GM08714 (cell line): ENCODE results near the gene FGFR2.
A peak's percentile ranks its signal among the peaks of the same experiment; 100 is the strongest.

ENCODE experiments used
- H3K4me3 ChIP-seq: fragments of 200-500 bp; sonication (Bioruptor generic); 2 replicates; pipeline ENCODE4 v1.5.1; 2014; ENCODE audit warnings: mild to moderate bottlenecking, low read length, inconsistent platforms
- ZNF274 ChIP-seq: IDR thresholded peaks from 2 replicates; pipeline ENCODE4 v1.6.1; 2012; ENCODE audit warnings: mild to moderate bottlenecking, low read depth, low read length

The FGFR2 gene

DNA sequence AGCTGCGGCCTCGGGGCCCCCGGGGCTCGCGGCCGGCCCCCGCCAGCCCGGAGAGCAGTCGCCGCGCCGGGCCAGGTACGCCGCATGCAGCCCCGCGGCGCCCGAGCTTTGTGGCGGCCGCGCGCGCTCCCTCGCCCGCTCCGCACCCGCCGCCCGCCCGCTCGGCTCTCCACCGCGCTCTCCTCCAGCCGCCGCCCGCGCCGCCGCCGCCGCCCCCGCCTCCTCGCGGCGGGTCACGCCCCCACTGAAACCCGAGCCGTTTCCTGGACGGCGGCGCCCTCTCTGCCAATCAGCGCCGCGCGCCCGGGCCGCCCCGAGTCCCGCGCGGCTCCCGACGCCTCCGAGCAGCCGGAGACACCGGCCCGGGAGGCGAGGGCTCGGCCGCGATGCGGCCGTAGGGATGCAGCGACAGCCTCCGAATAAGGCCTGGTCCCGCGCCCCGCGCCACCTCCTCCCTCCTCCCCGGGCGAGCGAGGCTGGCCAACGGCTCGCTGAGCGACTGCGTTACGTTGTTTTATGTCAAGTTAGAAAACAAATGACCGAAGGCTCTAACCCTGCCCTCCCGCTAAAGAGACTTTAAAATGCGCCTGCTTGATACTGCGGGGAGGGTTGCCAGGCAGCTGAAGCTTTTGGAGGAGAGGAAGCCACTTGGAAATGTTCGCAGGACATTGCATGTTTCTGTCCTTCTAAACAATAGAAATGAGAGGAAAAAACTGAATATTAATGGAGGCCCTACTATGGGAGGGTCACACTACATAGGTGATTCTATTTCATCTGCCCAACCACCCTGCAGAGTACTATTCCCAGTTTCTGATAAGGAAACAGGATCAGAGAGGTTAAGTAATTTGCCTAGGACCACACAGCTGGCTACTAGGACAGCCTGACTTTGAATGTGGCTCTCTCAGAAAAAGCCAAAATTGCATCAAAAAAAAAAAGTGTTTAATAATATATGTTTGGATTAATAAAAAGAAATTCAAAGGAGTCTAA lies at the start of gene FGFR2:
TSS of gene FGFR2 (minus strand) at position 182 of the 987 bp plus-strand sequence. CDS start 4,627 bp downstream, outside the sequence.
- TF ChIP-seq ZNF274: no peak

DNA sequence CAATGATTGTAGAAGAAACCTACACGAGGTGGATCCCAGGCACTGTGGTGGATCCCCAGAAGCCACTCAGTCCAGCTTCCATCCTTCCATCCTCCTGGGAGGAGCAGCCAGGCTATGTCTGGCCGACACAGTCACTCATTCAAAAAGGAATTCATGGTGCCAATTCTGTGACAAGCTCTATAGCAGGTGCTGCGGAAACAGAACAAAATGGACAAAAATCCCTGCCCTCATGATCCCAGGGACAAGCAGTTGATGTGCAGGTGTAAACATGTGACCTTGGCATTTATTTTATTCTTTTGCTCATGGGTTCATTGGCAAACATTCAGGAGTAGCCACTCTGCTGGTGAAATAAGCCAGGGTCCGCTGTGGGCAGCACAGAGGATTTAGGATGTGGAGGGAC lies 49.2 kb upstream of the FGFR2 start:
- no peak overlapping the region for H3K4me3 ChIP-seq
- no peak for TF ChIP-seq ZNF274

More for the DNA sequence above, at the start of gene FGFR2:
- H3K4me3 ChIP-seq: peak within 1 kb of the TSS; percentile 9

GRCh38 chr10:121645696-121646095 lies 47.5 kb upstream of the FGFR2 start:
- no peak for TF ChIP-seq ZNF274
- no peak overlapping the region for H3K4me3 ChIP-seq

- no peak for TF ChIP-seq ZNF274
- H3K4me3 ChIP-seq: no peak overlapping the region
These were observed 46.3 kb upstream of the FGFR2 start for GRCh38 chr10:121644501-121644900.

DNA sequence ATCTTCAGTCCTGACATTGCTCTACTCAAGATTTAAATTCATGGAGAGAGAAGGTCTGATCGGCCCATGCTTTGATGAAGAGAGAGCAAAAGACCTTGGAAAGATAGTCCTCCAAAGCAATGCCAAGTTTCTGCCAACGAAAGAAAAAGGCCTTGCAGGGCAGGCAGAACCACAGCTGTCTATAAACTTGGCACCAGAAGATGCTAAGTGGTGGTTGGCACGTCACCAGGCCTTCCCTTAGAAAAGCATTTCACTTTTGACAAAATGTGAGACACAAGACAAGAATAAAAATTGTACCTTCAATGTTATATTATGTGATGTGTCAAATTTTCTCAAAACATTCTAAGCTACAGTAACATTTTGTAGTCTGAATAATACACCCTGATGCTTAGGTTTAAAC lies 42.0 kb upstream of the FGFR2 start:
- no peak overlapping the region for H3K4me3 ChIP-seq
- no peak for TF ChIP-seq ZNF274

DNA sequence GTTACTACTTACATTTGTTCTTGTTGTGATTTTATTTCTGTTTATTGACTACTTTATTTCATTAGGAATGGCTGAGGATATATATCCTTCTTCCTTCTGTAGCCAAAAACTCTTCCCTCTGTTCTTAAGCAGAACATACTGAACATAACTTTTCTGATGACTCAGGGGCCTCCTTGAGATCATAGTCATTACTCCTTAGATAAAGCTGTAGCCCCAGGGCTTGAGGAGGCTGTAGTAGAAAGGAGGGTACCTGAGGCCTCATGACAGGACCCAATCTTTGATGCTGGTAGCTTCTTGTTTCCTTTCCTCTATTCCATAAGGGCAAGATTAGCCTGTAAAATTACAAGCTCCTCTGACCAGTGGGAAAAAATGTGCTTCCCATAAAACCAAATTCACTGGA lies 41.2 kb upstream of the FGFR2 start:
- TF ChIP-seq ZNF274: no peak
- H3K4me3 ChIP-seq: no peak overlapping the region

- TF ChIP-seq ZNF274: no peak
- H3K4me3 ChIP-seq: no peak overlapping the region
These were observed 39.2 kb upstream of the FGFR2 start for GRCh38 chr10:121637437-121637836.

DNA sequence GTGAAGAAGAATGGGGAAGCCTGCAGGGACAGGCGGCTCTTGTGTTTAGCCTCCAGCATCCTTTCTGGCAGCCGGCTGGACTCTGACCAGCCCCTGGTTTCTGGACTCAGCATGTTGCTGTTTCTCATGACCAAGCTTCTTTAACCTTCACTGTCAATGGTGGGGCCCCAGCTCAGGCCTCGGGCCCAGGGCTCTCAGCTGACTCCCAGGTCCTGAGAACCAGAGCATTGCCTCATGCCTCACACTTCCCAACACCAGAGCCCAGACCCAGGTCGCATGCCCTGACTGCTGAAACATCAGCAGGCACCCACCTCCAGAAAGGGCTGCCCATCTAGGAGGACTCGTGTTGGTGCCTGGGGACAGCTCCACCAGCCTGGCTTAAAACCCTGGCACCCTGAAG lies 34.8 kb upstream of the FGFR2 start:
- no peak overlapping the region for H3K4me3 ChIP-seq
- TF ChIP-seq ZNF274: no peak

GRCh38 chr10:121631365-121632029 lies 33.3 kb upstream of the FGFR2 start:
- no peak overlapping the region for H3K4me3 ChIP-seq
- no peak for TF ChIP-seq ZNF274

GRCh38 chr10:121628859-121629258 lies 30.6 kb upstream of the FGFR2 start:
- no peak overlapping the region for H3K4me3 ChIP-seq
- TF ChIP-seq ZNF274: no peak

DNA sequence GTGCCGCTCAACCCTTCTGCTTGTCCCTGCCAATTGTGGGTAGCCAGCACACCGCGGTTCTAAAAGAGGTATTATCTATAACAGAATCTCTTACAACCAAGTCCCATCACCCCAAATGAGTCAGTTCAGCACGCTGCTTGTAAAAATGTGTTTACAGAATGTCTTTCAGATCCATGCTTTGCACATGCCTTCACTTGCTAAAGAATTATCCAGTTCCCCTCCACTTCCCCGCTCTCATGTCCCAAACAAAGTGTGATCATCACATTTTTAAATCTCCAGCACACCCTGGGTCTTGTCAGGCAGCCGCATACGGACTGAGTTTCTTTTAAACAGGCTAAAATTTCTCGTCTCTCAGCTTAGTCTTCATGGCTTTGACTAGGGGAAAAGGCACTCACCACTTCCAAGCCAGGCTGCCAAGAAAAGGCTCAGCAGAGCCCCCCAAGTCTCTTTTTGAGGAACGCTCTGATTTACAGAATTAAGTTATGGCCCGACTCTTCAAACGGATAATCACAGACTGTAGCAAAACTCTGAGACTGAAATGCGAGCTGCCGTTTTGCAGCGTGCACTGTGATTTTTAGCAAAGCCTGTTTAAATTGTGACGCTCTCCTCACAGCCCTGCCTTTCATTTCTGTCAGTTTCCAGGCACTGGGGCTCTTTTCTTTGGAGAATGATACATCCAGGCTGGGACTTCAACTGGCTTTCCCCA lies 29.8 kb upstream of the FGFR2 start:
- TF ChIP-seq ZNF274: no peak
- H3K4me3 ChIP-seq: no peak overlapping the region

- no peak overlapping the region for H3K4me3 ChIP-seq
- TF ChIP-seq ZNF274: no peak
These were observed 26.7 kb upstream of the FGFR2 start for GRCh38 chr10:121624836-121625486.

GRCh38 chr10:121618906-121619305 lies 20.7 kb upstream of the FGFR2 start:
- TF ChIP-seq ZNF274: no peak
- no peak overlapping the region for H3K4me3 ChIP-seq

GRCh38 chr10:121617176-121617575 lies 18.9 kb upstream of the FGFR2 start:
- TF ChIP-seq ZNF274: no peak
- H3K4me3 ChIP-seq: no peak overlapping the region
